ENCODE data around the gene ZCCHC7.

DNA sequence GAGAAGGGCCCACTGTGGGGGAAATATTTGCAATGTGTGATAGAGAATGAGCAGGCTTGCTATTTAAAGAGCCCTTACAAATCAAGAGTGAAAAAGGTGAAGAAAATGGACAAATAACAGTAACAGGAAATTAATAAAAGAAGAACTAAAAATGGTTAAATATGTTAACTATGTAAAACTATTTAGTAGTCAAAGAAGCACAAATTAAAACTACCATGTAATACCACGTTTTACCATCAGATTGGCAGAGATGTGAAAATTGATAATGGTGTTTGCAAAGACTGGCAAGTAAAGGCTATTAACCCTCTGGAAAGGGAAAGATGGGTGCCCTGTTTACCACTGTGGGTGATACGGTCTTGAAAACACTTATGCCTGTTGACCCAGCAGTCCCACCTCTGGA, 279.0 kb downstream of the ZCCHC7 start:
- TF ChIP-seq, protein P1, sequence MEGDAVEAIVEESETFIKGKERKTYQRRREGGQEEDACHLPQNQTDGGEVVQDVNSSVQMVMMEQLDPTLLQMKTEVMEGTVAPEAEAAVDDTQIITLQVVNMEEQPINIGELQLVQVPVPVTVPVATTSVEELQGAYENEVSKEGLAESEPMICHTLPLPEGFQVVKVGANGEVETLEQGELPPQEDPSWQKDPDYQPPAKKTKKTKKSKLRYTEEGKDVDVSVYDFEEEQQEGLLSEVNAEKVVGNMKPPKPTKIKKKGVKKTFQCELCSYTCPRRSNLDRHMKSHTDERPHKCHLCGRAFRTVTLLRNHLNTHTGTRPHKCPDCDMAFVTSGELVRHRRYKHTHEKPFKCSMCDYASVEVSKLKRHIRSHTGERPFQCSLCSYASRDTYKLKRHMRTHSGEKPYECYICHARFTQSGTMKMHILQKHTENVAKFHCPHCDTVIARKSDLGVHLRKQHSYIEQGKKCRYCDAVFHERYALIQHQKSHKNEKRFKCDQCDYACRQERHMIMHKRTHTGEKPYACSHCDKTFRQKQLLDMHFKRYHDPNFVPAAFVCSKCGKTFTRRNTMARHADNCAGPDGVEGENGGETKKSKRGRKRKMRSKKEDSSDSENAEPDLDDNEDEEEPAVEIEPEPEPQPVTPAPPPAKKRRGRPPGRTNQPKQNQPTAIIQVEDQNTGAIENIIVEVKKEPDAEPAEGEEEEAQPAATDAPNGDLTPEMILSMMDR (IDR thresholded peaks at IDR 0.05), result no peak
- TF ChIP-seq POLR2A (IDR thresholded peaks at IDR 0.05), result no peak
